SK-N-SH (cell line): ENCODE measurements around the gene COL4A3. TPM values are rescaled to one million over a fixed set of nuclear protein-coding genes. Genes with fewer than 3 reads are reported as not detected.

Source experiments
- CTCF ChIA-PET: fragments of 300-600, 350-600 bp; formaldehyde crosslinking; extraction: SDS; loops from one replicate; lab custom pipeline; 2021; lab: Yijun Ruan, JAX
- POLR2A ChIA-PET: fragments of 350-600 bp; sonication (Branson Sonifier 250); formaldehyde crosslinking; extraction: SDS; loops from one replicate; lab custom pipeline; 2020; ENCODE audit warnings: antibody characterized with exemption, inconsistent platforms; lab: Yijun Ruan, JAX
- DNase-seq: peaks from one replicate; pipeline ENCODE4 v3.0.0; 2012
- H2AFZ ChIP-seq: fragments of 200-600 bp; sonication (generic); 2 replicates; pipeline ENCODE4 v1.8.1; 2016; ENCODE audit warnings: antibody characterized with exemption, mild to moderate bottlenecking, low read depth
- H3F3A ChIP-seq: fragments of 200-600 bp; sonication (generic); replicated peaks from 2 replicates; pipeline ENCODE3; 2016; ENCODE audit warnings: antibody characterized with exemption, mild to moderate bottlenecking; ENCODE audit not compliant: insufficient read depth
- H3K27ac ChIP-seq, 2 experiments: fragments of 200-500 bp in 1 of 2; fragments of 200-600 bp in 1 of 2; sonication (Bioruptor generic) in 1 of 2; sonication (generic), shearing (Covaris generic) in 1 of 2; 2 replicates each; pipeline versions ENCODE4 v1.5.1 to v1.6.1; 2014 to 2016; ENCODE audit warnings: low read depth in 2 of 2, inconsistent platforms in 1 of 2, low read length in 1 of 2, mild to moderate bottlenecking in 1 of 2, mixed read lengths in 1 of 2
- H3K27me3 ChIP-seq: fragments of 200-600 bp; sonication (generic), shearing (Covaris generic); 2 replicates; pipeline ENCODE4 v1.6.1; 2016; ENCODE audit warnings: mixed run types; ENCODE audit not compliant: insufficient read depth
- H3K36me3 ChIP-seq, 2 experiments: fragments of 200-500 bp in 1 of 2; fragments of 200-600 bp in 1 of 2; sonication (Bioruptor generic) in 1 of 2; sonication (generic) in 1 of 2; replicated peaks in 1 of 2; 2 replicates each; pipeline versions ENCODE3 to v1.5.1; 2014 to 2016; ENCODE audit warnings: low read length in 1 of 2, mild to moderate bottlenecking in 1 of 2; ENCODE audit not compliant: insufficient read depth in 2 of 2, control insufficient read depth in 1 of 2
- H3K4me1 ChIP-seq, 2 experiments: fragments of 200-500 bp in 1 of 2; fragments of 200-600 bp in 1 of 2; sonication (Bioruptor generic) in 1 of 2; sonication (generic), shearing (Covaris generic) in 1 of 2; 2 replicates each; pipeline versions ENCODE4 v1.5.1 to v1.6.1; 2014 to 2016; ENCODE audit warnings: low read depth in 1 of 2, low read length in 1 of 2, mixed run types in 1 of 2; ENCODE audit not compliant: insufficient read depth in 2 of 2, control insufficient read depth in 1 of 2
- H3K4me2 ChIP-seq: fragments of 200-600 bp; sonication (generic), shearing (Covaris generic); 2 replicates; pipeline ENCODE4 v1.6.1; 2017; ENCODE audit warnings: mixed run types
- H3K4me3 ChIP-seq, 2 experiments: fragments of 200-500 bp in 1 of 2; fragments of 200-600 bp in 1 of 2; sonication (Bioruptor generic) in 1 of 2; sonication (generic), shearing (Covaris generic) in 1 of 2; 2 replicates each; pipeline versions ENCODE4 v1.5.1 to v1.8.1; 2014 to 2016; ENCODE audit warnings: low read depth in 2 of 2, inconsistent platforms in 1 of 2, low read length in 1 of 2, mild to moderate bottlenecking in 1 of 2, mixed read lengths in 1 of 2, moderate library complexity in 1 of 2
- H3K79me2 ChIP-seq: fragments of 200-600 bp; sonication (generic); 2 replicates; pipeline ENCODE4 v1.8.1; 2017; ENCODE audit warnings: mild to moderate bottlenecking; ENCODE audit not compliant: insufficient read depth
- H3K9ac ChIP-seq: fragments of 200-600 bp; sonication (generic); 2 replicates; pipeline ENCODE4 v1.6.1; 2017; ENCODE audit warnings: mixed run types
- H3K9me2 ChIP-seq: fragments of 200-600 bp; sonication (generic); 2 replicates; pipeline ENCODE4 v1.6.1; 2017; ENCODE audit warnings: mixed run types
- H3K9me3 ChIP-seq: fragments of 200-600 bp; sonication (generic); 2 replicates; pipeline ENCODE4 v1.6.1; 2017; ENCODE audit warnings: mixed run types, mild to moderate bottlenecking, moderate library complexity
- H4K20me1 ChIP-seq: fragments of 200-600 bp; sonication (generic); 2 replicates; pipeline ENCODE4 v1.6.1; 2017; ENCODE audit warnings: mild to moderate bottlenecking, mixed run types; ENCODE audit not compliant: insufficient read depth
- CHD2 ChIP-seq: fragments of 150-350 bp; IDR thresholded peaks from 2 replicates; pipeline ENCODE4 v1.6.1; 2018; ENCODE audit warnings: low read length; ENCODE audit not compliant: partially characterized antibody
- ELF1 ChIP-seq: IDR thresholded peaks from 2 replicates; pipeline ENCODE4 v1.4.0; 2012
- EP300 ChIP-seq, 2 experiments: IDR thresholded peaks; 2 replicates each; pipeline versions ENCODE4 v1.4.0 to v1.6.1; 2012; ENCODE audit warnings: borderline replicate concordance in 1 of 2, low read depth in 1 of 2, low read length in 1 of 2
- FOSL2 ChIP-seq: IDR thresholded peaks from 2 replicates; pipeline ENCODE4 v1.4.0; 2012; ENCODE audit warnings: low read depth, mild to moderate bottlenecking, moderate library complexity, borderline replicate concordance
- FOXJ3 ChIP-seq: sonication (generic); formaldehyde crosslinking; IDR thresholded peaks from 2 replicates; pipeline ENCODE4 v1.5.1; 2020; ENCODE audit warnings: mild to moderate bottlenecking, missing genetic modification reagents
- FOXM1 ChIP-seq: IDR thresholded peaks from 2 replicates; pipeline ENCODE4 v1.4.0; 2012; ENCODE audit warnings: low read depth, mild to moderate bottlenecking
- GABPA ChIP-seq: IDR thresholded peaks from 2 replicates; pipeline ENCODE4 v1.4.0; 2012; ENCODE audit warnings: low read depth, mild to moderate bottlenecking
- GATA2 ChIP-seq: sonication (generic); formaldehyde crosslinking; IDR thresholded peaks from 2 replicates; pipeline ENCODE4 v1.5.0; 2020; ENCODE audit warnings: mild to moderate bottlenecking, missing genetic modification reagents
- IRF3 ChIP-seq: fragments of 150-350 bp; IDR thresholded peaks from 2 replicates; pipeline ENCODE4 v1.6.1; 2016; ENCODE audit warnings: mild to moderate bottlenecking, low read depth, low read length
- MEF2A ChIP-seq: IDR thresholded peaks from 2 replicates; pipeline ENCODE4 v1.4.0; 2012; ENCODE audit warnings: low read depth, borderline replicate concordance
- NFIC ChIP-seq: IDR thresholded peaks from 2 replicates; pipeline ENCODE4 v1.4.0; 2012; ENCODE audit warnings: borderline replicate concordance
- NRF1 ChIP-seq: IDR thresholded peaks from 2 replicates; pipeline ENCODE4 v1.6.1; 2012; ENCODE audit warnings: low read depth, mild to moderate bottlenecking, low read length
- PBX3 ChIP-seq: IDR thresholded peaks from 2 replicates; pipeline ENCODE4; 2012
- POLR2AphosphoS5 ChIP-seq: IDR thresholded peaks from 2 replicates; pipeline ENCODE4 v1.6.1; 2012; ENCODE audit warnings: low read depth, low read length
- RCOR1 ChIP-seq: fragments of 150-350 bp; IDR thresholded peaks from 2 replicates; pipeline ENCODE4 v1.6.1; 2017; ENCODE audit warnings: antibody characterized with exemption, low read length
- REST ChIP-seq: IDR thresholded peaks from 2 replicates; pipeline ENCODE4 v1.6.1; 2012; ENCODE audit warnings: mild to moderate bottlenecking, low read depth, low read length, moderate library complexity
- RFX5 ChIP-seq: IDR thresholded peaks from 2 replicates; pipeline ENCODE4 v1.6.1; 2012; ENCODE audit warnings: mild to moderate bottlenecking, improper control_type of control experiment, low read length
- RXRA ChIP-seq: IDR thresholded peaks from 2 replicates; pipeline ENCODE4 v1.4.0; 2012; ENCODE audit warnings: low read depth, mild to moderate bottlenecking, borderline replicate concordance
- SIN3A ChIP-seq: IDR thresholded peaks from 2 replicates; pipeline ENCODE4 v1.6.1; 2012; ENCODE audit warnings: low read depth, mild to moderate bottlenecking, low read length, moderate library complexity, borderline replicate concordance
- SMC3 ChIP-seq: IDR thresholded peaks from 2 replicates; pipeline ENCODE4 v1.6.1; 2012; ENCODE audit warnings: low read depth, low read length, improper control_type of control experiment
- TAF1 ChIP-seq: IDR thresholded peaks from 2 replicates; pipeline ENCODE4 v1.6.1; 2012; ENCODE audit warnings: low read depth, mild to moderate bottlenecking, low read length, moderate library complexity, borderline replicate concordance
- TCF12 ChIP-seq: IDR thresholded peaks from 2 replicates; pipeline ENCODE4 v1.4.0; 2012
- TEAD4 ChIP-seq: IDR thresholded peaks from 2 replicates; pipeline ENCODE4 v1.4.0; 2012; ENCODE audit warnings: mild to moderate bottlenecking, borderline replicate concordance; ENCODE audit not compliant: insufficient read depth
- USF1 ChIP-seq: IDR thresholded peaks from 2 replicates; pipeline ENCODE4 v1.4.0; 2012; ENCODE audit warnings: low read depth, borderline replicate concordance
- USF2 ChIP-seq: fragments of 150-350 bp; IDR thresholded peaks from 2 replicates; pipeline ENCODE4 v1.6.1; 2017; ENCODE audit warnings: antibody characterized with exemption, low read length, low read depth, borderline replicate concordance
- WGBS: methylation state at CpG from one replicate; pipeline ENCODE4 v1.1.6; 2017; ENCODE audit warnings: low lambda C conversion rate; 5-methylcytosine and 5-hydroxymethylcytosine counted together
- polyA plus RNA-seq, 3 experiments: library from polyadenylated mRNA; depleted of rRNA; stranded (reverse); fragments of >200 nt; gene quantifications; 2 replicates each; pipeline ENCODE4 v1.2.3, GENCODE V29; 2012

Gene COL4A3
- polyA plus RNA-seq, 1 of the 3 experiments (the other 2 are of a cell fraction) = not detected

GRCh38 chr2:227324995-227325838 is 160.8 kb downstream of the COL4A3 start, which contains the start of gene MFF:
Gene MFF (plus strand): TSS chr2:227325251. CDS start chr2:227330666, 5,415 bp downstream.
- Histone ChIP-seq H3K27me3 (no peaks in the 10 kb centered on the region), H2AFZ (peak within 1 kb of the TSS; percentile 99), H3K9me2 (no peaks in the 10 kb centered on the region), H3K4me2 (peak within 1 kb of the TSS; percentile 84), H3K36me3 (peaks cover 1 to 12% of the 10 kb centered on the region in 2 experiments), H3K4me1 (peaks cover 0 to 4% of the 10 kb centered on the region in 2 experiments; a peak in 2 of 4 replicates), H3F3A (no peaks in the 10 kb centered on the region), H3K79me2 (peaks cover 48% of the 10 kb centered on the region), H4K20me1 (peaks cover 5% of the 10 kb centered on the region; the same call in 1 of the 2 replicates), H3K27ac (peak within 1 kb of the TSS; percentile 70 to 90), H3K4me3 (peak within 1 kb of the TSS; percentile 90 to 95), H3K9ac (peak within 1 kb of the TSS; percentile 86), H3K9me3 (no peaks in the 10 kb centered on the region)
- WGBS = under 1% methylated on average over 18 of the region's 67 CpGs
- CTCF ChIA-PET = interaction anchor here (1.6 kb wide), 1 partner anchor 15 kb away, joined by 3 read pairs; no protein-coding TSS in a partner anchor
- POLR2A ChIA-PET = interaction anchor here (0.6 to 1.3 kb wide), 2 partner anchors 12 to 522 kb away, joined by 3 read pairs; no protein-coding TSS in a partner anchor
- DNase-seq = peak; percentile 94
- no peak for TF ChIP-seq RXRA
- no peak for TF ChIP-seq FOXJ3 (CRISPR knock-in tag)
- peak; percentile 76 for TF ChIP-seq REST
- no peak for TF ChIP-seq IRF3
- TF ChIP-seq SMC3 = no peak
- TF ChIP-seq RCOR1 = no peak
- TF ChIP-seq MEF2A = no peak
- no peak; a peak in 1 of 4 replicates for TF ChIP-seq EP300 (IDR thresholded peaks at IDR 0.05; ENCODE audit: borderline replicate concordance in 1 of 2, low read depth in 1 of 2, low read length in 1 of 2)
- peak; percentile 38; the same call in 1 of the 2 replicates for TF ChIP-seq NFIC
- no peak for TF ChIP-seq FOXM1
- TF ChIP-seq TAF1 = peak; percentile 83
- TF ChIP-seq NRF1 = no peak
- TF ChIP-seq GATA2 (CRISPR knock-in tag) = no peak
- TF ChIP-seq SIN3A = peak; percentile 85; the same call in 1 of the 2 replicates
- peak; percentile 74 for TF ChIP-seq CHD2
- peak; percentile 76 for TF ChIP-seq GABPA
- peak; percentile 99 for TF ChIP-seq ELF1
- no peak; the same call in none of the 2 replicates for TF ChIP-seq POLR2AphosphoS5
- TF ChIP-seq TCF12 = peak; percentile 11; the same call in 1 of the 2 replicates
- TF ChIP-seq TEAD4 = no peak
- peak; percentile 21; the same call in 1 of the 2 replicates for TF ChIP-seq RFX5
- TF ChIP-seq USF1 = peak; percentile 99
- TF ChIP-seq FOSL2 = no peak
- peak; percentile 85 for TF ChIP-seq USF2
- 0 out of 2 replicates have a peak, but pooled peaks have one; percentile 12 for TF ChIP-seq PBX3
